Measurements from ENCODE around the gene FKBP15.

Gene FKBP15, protein sequence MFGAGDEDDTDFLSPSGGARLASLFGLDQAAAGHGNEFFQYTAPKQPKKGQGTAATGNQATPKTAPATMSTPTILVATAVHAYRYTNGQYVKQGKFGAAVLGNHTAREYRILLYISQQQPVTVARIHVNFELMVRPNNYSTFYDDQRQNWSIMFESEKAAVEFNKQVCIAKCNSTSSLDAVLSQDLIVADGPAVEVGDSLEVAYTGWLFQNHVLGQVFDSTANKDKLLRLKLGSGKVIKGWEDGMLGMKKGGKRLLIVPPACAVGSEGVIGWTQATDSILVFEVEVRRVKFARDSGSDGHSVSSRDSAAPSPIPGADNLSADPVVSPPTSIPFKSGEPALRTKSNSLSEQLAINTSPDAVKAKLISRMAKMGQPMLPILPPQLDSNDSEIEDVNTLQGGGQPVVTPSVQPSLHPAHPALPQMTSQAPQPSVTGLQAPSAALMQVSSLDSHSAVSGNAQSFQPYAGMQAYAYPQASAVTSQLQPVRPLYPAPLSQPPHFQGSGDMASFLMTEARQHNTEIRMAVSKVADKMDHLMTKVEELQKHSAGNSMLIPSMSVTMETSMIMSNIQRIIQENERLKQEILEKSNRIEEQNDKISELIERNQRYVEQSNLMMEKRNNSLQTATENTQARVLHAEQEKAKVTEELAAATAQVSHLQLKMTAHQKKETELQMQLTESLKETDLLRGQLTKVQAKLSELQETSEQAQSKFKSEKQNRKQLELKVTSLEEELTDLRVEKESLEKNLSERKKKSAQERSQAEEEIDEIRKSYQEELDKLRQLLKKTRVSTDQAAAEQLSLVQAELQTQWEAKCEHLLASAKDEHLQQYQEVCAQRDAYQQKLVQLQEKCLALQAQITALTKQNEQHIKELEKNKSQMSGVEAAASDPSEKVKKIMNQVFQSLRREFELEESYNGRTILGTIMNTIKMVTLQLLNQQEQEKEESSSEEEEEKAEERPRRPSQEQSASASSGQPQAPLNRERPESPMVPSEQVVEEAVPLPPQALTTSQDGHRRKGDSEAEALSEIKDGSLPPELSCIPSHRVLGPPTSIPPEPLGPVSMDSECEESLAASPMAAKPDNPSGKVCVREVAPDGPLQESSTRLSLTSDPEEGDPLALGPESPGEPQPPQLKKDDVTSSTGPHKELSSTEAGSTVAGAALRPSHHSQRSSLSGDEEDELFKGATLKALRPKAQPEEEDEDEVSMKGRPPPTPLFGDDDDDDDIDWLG

DNA sequence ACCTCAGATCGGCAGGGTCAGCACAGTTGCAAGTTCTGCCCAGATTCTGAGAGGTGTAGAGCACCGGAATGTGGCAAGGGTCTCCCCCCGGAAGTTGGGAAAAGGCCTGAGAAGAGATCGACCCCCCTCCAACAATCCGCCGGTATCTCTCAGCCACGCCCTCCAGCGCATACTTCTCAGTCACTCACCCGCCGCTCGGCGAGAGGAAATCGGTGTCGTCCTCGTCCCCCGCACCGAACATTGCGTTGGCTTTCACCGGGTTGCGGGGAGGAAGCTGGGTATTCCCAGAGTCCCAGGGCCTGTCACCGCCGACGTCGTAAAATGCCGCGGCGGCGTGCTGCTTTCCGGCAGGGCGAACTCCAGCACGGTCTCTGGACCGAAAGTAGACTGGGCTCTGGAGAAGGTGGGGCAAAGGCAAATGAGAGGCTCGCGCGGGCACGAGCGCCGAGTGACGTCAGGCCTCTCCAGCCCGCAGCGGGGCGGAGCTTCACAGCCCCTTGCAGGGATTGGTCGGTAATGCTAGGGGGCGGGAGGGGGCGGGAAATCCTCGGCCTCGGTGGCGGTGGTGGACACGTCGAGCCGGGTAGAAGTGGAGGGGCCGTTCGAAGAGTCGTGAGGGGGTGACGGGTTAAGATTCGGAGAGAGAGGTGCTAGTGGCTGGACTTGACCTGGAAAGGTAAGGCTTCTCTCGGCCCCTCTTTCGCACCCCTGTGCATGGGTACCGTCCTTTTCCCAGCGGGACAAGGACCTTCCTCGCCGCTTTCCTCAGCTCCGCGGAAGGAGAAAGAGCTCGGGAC, at the start of gene FKBP15, which contains the start of gene SLC31A1:
TSS of gene FKBP15 (minus strand) at position 275 of the 797 bp plus-strand sequence. CDS start at position 241, 34 bp downstream.
TSS of gene SLC31A1 (plus strand) at position 542 of the 797 bp plus-strand sequence. CDS start 34,605 bp downstream, outside the sequence.
- no peaks in the 10 kb centered on the region for H3K36me3 ChIP-seq (ENCODE audit: control insufficient read depth, insufficient read depth, low read length)
- H3K4me3 ChIP-seq (ENCODE audit: low read depth, low read length) = peak within 1 kb of the TSS; percentile 98
- no peaks in the 10 kb centered on the region for H3K27me3 ChIP-seq (ENCODE audit: control insufficient read depth, insufficient read depth, low read length)
- peaks cover 7% of the 10 kb centered on the region for H3K4me1 ChIP-seq (ENCODE audit: control insufficient read depth, insufficient read depth, low read length)
- peak within 1 kb of the TSS; percentile 74 for H3K9ac ChIP-seq (ENCODE audit: low read depth, low read length)
- H3K9me3 ChIP-seq (ENCODE audit: control insufficient read depth, insufficient read depth, low read length) = no peaks in the 10 kb centered on the region

DNA sequence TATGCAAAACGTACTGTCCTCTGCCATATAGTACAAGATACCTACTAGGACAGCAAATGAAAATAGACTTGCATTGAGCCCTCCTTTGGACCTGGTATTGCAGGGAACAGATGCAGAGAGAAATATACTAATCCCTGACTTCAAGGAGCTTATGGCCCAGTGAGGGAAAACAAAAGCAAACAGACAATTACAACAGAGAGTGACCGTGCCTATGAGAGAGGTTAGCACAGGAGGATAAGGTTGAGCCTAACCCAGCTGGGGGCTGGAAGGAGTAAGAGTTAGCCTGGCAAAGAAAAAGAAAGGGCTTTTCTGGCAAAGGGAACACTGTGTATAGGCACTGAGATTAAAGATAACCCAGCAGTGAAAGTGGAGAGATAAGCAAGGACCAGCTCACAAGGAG, 48.8 kb upstream of the FKBP15 start:
- Histone ChIP-seq H3K9ac (ENCODE audit: low read depth, low read length) (no peak overlapping the region), H3K36me3 (ENCODE audit: control insufficient read depth, insufficient read depth, low read length) (peaks cover 13% of the 10 kb centered on the region), H3K4me1 (ENCODE audit: control insufficient read depth, insufficient read depth, low read length) (peaks cover 3% of the 10 kb centered on the region), H3K27me3 (ENCODE audit: control insufficient read depth, insufficient read depth, low read length) (no peaks in the 10 kb centered on the region), H3K9me3 (ENCODE audit: control insufficient read depth, insufficient read depth, low read length) (no peaks in the 10 kb centered on the region), H3K4me3 (ENCODE audit: low read depth, low read length) (no peak overlapping the region)

DNA sequence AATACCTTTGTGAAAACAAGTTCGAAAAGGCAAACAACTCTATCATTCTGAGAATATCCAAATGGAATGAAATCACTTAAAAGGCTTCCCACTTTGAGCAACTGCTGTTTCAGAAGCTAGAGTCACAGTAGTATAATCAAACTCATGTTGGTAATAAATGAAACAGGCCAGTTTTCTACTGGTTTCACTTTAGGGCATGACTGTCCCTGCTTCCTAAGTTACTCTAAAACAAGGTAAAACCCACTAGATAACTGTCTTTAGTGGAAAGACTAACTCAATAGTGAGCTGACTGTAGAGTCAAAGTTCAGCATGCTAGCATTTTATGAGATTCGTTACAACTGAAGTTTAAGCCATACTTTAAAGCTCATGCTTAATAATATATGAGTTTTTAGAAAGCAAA, 48.3 kb upstream of the FKBP15 start:
- no peaks in the 10 kb centered on the region for H3K9me3 ChIP-seq (ENCODE audit: control insufficient read depth, insufficient read depth, low read length)
- peaks cover 3% of the 10 kb centered on the region for H3K4me1 ChIP-seq (ENCODE audit: control insufficient read depth, insufficient read depth, low read length)
- peaks cover 13% of the 10 kb centered on the region for H3K36me3 ChIP-seq (ENCODE audit: control insufficient read depth, insufficient read depth, low read length)
- H3K4me3 ChIP-seq (ENCODE audit: low read depth, low read length) = no peak overlapping the region
- H3K27me3 ChIP-seq (ENCODE audit: control insufficient read depth, insufficient read depth, low read length) = no peaks in the 10 kb centered on the region
- no peak overlapping the region for H3K9ac ChIP-seq (ENCODE audit: low read depth, low read length)

DNA sequence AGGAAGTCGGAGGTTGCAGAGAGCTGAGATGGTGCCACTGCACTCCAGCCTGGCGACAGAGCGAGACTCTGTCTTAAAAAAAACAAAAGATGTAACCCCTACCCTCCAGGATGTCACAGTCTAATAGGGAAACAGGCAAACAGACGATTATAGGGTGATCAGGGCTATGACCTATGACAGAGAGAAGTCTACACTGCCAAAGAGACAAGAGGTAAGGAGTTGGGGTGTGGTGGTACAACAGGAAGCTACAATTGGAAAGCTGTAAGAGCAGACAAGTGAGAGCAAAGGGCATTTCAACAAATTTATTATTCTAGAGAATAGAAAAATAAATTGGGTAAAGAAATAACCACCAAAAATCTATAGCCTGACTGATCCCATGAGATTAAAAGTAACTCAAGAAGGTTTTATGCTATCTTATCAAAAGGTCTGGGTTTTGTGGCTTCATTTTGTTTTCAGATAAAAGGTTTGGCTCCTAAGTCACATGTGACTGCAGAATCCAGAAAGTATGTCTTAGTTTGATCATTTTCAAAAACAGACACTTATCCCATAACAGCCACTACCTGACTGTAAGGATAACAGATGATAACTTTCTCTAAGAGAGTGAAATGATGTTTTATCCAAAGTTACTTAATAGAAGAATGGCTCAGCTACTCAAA, 47.0 kb upstream of the FKBP15 start:
- Histone ChIP-seq H3K9ac (ENCODE audit: low read depth, low read length) (no peak overlapping the region), H3K36me3 (ENCODE audit: control insufficient read depth, insufficient read depth, low read length) (peaks cover 13% of the 10 kb centered on the region), H3K9me3 (ENCODE audit: control insufficient read depth, insufficient read depth, low read length) (no peaks in the 10 kb centered on the region)

DNA sequence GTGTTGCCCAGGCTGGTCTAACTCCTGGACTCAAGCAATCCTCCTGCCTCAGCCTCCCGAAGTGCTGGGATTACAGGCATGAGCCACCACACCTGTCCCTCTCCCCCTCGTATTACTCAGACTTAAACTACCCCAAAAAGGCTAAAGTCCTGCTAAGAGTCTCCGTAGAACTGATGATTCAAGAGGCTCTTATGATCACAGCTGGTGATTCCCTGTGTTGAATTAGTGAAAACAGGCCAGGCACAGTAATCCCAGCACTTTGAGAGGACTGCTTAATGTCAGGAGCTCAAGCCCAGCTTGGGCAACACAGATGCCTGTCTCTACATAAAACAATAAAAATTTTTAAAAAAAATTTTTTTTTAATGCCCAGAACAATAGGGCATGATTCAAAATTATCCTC, 45.1 kb upstream of the FKBP15 start:
- Histone ChIP-seq H3K9ac (ENCODE audit: low read depth, low read length) (no peak overlapping the region), H3K9me3 (ENCODE audit: control insufficient read depth, insufficient read depth, low read length) (no peaks in the 10 kb centered on the region), H3K27me3 (ENCODE audit: control insufficient read depth, insufficient read depth, low read length) (no peaks in the 10 kb centered on the region), H3K36me3 (ENCODE audit: control insufficient read depth, insufficient read depth, low read length) (peaks cover 13% of the 10 kb centered on the region), H3K4me3 (ENCODE audit: low read depth, low read length) (no peak overlapping the region), H3K4me1 (ENCODE audit: control insufficient read depth, insufficient read depth, low read length) (no peaks in the 10 kb centered on the region)

More for the DNA sequence above, 47.0 kb upstream of the FKBP15 start:
- no peaks in the 10 kb centered on the region for H3K4me1 ChIP-seq (ENCODE audit: control insufficient read depth, insufficient read depth, low read length)
- no peaks in the 10 kb centered on the region for H3K27me3 ChIP-seq (ENCODE audit: control insufficient read depth, insufficient read depth, low read length)
- H3K4me3 ChIP-seq (ENCODE audit: low read depth, low read length) = no peak overlapping the region

DNA sequence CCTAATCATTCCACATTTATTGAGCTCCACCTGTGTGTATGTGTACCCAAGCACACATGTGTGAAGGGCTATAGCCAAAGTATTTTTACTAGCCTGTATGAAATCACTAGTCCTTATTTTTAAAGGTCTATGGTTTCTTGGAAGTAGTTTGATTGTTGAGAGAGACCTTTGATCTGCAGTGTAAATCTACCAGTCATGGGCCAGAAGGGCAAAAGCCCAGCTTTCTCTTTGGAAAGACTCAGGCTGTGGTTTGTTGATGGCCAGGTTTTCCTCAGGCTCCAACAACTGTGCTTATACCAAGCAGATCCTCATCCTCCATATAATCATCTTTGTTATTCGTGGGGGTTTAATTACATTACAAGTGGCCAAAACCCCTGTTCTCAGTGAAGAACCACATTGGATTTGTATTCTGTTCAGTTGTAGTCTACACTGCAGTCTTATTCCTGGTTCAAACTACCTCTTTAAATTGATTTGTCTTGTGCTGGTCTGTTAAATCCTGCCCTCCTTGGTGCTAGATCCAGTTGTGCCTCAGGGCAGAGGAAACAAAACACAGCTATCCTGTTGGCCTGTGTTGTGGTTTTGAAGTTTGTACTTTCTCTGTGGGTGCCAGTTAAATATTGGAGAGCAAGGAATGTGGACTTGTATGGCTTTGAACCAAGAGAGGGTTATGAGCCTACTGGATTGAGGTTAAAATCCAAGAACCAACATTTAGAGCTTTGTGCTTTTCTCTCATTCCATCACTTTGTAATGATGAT, 41.0 kb upstream of the FKBP15 start:
- Histone ChIP-seq H3K9ac (ENCODE audit: low read depth, low read length) (no peak overlapping the region), H3K9me3 (ENCODE audit: control insufficient read depth, insufficient read depth, low read length) (no peaks in the 10 kb centered on the region), H3K36me3 (ENCODE audit: control insufficient read depth, insufficient read depth, low read length) (peaks cover 11% of the 10 kb centered on the region), H3K4me3 (ENCODE audit: low read depth, low read length) (no peak overlapping the region), H3K4me1 (ENCODE audit: control insufficient read depth, insufficient read depth, low read length) (no peaks in the 10 kb centered on the region), H3K27me3 (ENCODE audit: control insufficient read depth, insufficient read depth, low read length) (no peaks in the 10 kb centered on the region)

DNA sequence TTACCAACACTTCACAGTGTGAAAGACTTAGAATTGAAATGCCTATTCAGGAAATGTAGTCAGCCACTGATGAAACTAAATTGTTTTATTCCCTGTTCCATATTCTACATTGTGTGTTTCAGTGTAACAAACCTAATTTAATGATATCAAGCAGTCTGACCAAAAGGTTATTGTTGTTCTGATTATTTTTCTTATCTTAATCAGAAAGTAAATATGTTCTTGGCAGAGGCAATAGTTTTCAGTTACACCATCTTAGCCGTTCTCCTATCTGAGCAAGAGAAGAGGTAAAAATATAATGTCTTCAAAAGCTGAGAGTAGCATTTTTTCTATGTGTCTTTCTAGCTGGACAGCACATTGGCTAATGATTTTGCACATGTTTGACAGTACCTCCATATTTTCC, 37.2 kb upstream of the FKBP15 start:
- H3K4me3 ChIP-seq (ENCODE audit: low read depth, low read length) = no peak overlapping the region
- no peaks in the 10 kb centered on the region for H3K4me1 ChIP-seq (ENCODE audit: control insufficient read depth, insufficient read depth, low read length)
- H3K36me3 ChIP-seq (ENCODE audit: control insufficient read depth, insufficient read depth, low read length) = peaks cover 9% of the 10 kb centered on the region
- no peaks in the 10 kb centered on the region for H3K9me3 ChIP-seq (ENCODE audit: control insufficient read depth, insufficient read depth, low read length)
- no peaks in the 10 kb centered on the region for H3K27me3 ChIP-seq (ENCODE audit: control insufficient read depth, insufficient read depth, low read length)
- H3K9ac ChIP-seq (ENCODE audit: low read depth, low read length) = no peak overlapping the region

DNA sequence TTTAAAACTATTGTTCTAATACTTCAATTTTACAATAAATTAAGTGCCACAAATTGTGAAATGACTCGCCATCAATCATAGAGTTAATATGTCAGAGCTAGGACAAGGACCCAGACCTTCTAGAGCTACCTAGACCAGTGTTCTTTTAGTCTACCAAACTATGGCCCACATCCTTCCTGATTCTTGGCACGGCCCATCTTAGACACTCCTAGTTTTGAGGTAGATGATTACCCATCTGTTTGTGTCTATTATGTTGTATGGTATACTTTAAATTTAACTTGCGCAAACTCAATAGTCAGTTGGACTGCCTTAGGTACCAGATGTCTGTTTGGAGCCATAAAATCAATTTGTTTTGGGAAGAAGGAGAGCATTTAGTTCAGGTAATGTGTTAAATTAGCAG, 36.8 kb upstream of the FKBP15 start:
- Histone ChIP-seq H3K9ac (ENCODE audit: low read depth, low read length) (no peak overlapping the region), H3K36me3 (ENCODE audit: control insufficient read depth, insufficient read depth, low read length) (peaks cover 9% of the 10 kb centered on the region), H3K9me3 (ENCODE audit: control insufficient read depth, insufficient read depth, low read length) (no peaks in the 10 kb centered on the region), H3K4me1 (ENCODE audit: control insufficient read depth, insufficient read depth, low read length) (no peaks in the 10 kb centered on the region), H3K4me3 (ENCODE audit: low read depth, low read length) (no peak overlapping the region), H3K27me3 (ENCODE audit: control insufficient read depth, insufficient read depth, low read length) (no peaks in the 10 kb centered on the region)

DNA sequence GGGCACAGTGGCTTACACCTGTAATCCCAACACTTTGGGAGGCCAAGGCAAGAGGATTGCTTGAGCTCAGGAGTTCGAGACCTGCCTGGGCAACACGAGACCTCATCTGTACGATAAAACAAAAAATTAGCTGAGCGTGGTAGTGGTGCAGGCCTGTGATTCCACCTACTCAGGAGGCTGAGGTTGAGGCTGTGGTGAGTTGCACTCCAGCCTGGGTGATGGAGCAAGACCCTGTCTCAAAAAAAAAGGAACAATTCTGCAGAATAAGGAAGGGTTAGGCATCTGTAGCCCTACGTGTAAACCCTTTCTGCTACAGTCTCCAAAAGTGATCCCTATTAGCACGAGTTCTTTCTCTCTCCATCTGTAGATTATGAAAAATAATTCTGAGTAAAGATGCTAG, 34.4 kb upstream of the FKBP15 start:
- Histone ChIP-seq H3K9me3 (ENCODE audit: control insufficient read depth, insufficient read depth, low read length) (no peaks in the 10 kb centered on the region), H3K4me3 (ENCODE audit: low read depth, low read length) (no peak overlapping the region), H3K4me1 (ENCODE audit: control insufficient read depth, insufficient read depth, low read length) (no peaks in the 10 kb centered on the region), H3K27me3 (ENCODE audit: control insufficient read depth, insufficient read depth, low read length) (no peaks in the 10 kb centered on the region), H3K36me3 (ENCODE audit: control insufficient read depth, insufficient read depth, low read length) (peaks cover 4% of the 10 kb centered on the region), H3K9ac (ENCODE audit: low read depth, low read length) (no peak overlapping the region)

DNA sequence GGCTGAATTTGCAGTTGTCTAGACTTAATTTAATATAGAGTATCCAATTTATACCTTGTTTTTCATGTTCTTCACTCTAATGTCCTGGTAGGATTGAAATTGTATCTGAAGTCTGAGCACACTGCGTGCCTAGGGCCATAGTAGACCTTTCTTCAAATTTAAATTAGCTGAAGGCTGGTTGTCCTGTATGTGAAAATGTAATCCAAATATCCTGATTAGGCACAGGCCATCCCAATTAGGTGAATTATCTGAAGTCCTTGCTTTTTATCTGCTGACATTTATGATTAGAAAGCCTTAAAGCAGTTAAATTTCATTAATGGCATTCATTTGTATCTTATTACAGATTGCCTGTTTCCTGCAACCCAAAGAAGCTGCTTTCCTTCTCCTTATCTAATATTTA, 33.9 kb upstream of the FKBP15 start:
- Histone ChIP-seq H3K4me3 (ENCODE audit: low read depth, low read length) (no peak overlapping the region), H3K36me3 (ENCODE audit: control insufficient read depth, insufficient read depth, low read length) (peaks cover under 1% of the 10 kb centered on the region), H3K9ac (ENCODE audit: low read depth, low read length) (no peak overlapping the region), H3K27me3 (ENCODE audit: control insufficient read depth, insufficient read depth, low read length) (no peaks in the 10 kb centered on the region), H3K9me3 (ENCODE audit: control insufficient read depth, insufficient read depth, low read length) (no peaks in the 10 kb centered on the region), H3K4me1 (ENCODE audit: control insufficient read depth, insufficient read depth, low read length) (no peaks in the 10 kb centered on the region)
